GM18517 (cell line): ENCODE results near the gene HDAC9.
"Not testable (repeated sequence)": the region's sequence is repeated elsewhere in the genome, so short reads cannot be mapped to it uniquely, and the experiment has no call there.

Experiments used
- ATAC-seq: cut with Tn5 transposase; IDR thresholded peaks from one replicate; pipeline ENCODE4 v1.9.1; 2021; ENCODE audit warnings: mild to moderate bottlenecking, moderate library complexity; ENCODE audit not compliant: unreplicated experiment

HDAC9 gene

DNA sequence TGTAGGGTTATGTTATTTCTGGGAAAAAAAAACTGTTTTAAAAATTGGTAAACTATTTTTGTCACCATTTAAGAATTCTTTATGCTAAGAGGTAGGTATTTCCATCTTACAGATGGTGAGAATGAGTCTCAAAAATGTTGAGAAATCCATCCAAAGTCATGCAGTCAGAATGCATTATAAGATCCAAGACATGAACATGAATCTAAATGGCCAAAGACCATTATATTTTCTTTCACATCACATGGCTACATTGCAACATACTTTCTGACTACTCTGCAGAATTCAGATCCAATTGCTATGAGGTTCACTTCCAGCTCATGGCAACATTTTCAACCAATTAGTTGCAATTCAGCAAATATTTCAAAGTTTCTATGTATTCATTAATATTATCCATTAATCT is 440.7 kb downstream of the HDAC9 start:
- no peak for ATAC-seq

DNA sequence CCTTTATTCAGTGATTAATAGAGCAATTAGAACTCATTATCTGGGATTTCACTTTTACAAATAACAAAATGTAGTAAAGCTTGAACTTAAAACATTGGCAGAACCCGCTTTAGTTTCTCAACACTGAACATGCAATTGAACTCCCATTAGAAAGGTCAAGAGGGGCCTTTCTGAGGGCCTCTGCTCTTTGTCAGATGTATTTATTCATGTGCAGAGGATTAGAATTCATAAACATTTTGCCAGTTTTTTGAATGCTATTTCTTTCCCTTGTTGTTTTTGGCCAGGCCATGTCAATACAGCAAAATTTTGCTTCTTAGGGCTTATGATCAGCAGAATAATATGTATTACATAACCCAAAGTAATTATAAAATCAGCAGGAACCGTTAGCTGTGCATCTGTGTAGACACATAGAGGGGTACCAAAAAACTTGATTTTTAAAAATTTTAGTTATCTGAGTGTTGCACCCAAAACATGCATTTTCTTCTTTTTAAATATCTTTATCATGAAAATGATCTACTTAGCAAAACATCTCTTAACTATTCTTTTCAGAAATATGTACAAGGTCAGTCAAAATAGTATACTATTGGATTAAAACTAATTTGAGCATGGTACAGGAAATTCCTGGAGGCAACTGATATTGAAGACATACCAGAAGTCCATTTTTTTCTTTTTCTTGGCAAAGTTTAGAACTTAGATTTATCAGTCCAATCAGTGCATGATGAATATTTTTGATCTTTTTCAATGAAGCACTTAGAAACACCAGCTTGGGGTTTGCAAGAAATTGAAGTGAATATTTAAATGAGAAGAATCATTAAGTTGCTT is 444.4 kb downstream of the HDAC9 start:
- no peak for ATAC-seq

DNA sequence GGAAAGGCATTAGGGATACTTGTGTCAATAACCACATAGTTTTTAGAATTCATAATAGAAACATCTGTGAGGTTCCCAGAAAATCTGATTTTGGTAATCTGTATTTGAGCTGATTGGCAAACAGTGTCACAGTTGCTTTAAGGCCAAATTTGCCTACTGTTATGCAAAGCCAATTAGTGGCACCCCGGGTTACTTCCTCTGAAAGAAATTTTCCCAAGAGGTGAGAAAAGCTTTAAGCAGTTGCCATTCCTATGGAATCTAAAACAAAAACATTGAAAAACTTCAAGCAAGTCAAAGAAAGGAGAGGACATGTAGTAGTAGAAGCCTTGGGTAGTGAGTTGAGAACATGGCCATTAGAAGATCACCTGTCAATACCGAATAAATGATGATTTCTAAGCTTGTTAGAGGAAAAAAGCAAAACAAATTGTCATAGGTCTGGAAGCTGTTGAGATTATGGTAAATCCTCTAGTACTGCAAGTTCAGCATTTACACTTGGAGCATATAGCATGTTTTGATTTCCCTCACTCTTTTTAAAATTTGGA is 445.1 kb downstream of the HDAC9 start:
- no peak for ATAC-seq

DNA sequence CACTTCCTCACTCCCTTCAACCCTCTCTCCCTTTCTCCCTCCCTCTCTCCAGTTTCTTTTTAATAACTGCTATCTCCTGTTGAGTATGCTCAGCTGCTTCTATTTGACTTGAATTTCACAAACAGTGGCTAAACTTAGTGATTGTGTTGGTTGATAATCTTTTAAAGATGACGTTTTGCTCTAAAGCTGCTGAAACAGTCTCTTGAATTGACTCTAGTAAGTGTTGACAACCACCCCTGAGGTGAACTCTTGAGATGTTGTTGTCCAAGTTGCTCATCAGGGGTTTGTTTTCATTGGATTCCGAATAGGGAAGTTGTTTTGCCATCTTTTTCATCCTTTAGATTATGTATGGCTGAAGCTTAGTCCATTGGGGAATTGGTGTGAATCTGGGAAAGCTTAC is 445.7 kb downstream of the HDAC9 start:
- ATAC-seq, result no peak

DNA sequence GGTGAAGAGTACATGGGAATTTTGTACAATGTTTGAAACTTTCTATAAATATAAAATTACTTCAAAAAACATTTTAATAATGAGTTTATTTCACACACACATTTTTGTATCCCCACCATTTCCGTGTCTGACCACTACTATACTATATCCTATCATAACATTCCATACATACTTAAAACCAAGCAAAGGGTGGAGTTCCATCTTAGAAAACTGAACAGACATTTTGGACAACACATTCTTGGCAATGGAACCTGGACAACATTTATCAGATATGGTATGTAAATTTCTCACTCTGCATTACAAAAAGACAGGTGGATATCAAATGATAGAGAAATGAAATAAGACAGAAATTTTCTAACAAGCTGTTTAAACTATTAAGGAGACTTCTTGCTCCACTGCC is 453.0 kb downstream of the HDAC9 start:
- no peak for ATAC-seq

DNA sequence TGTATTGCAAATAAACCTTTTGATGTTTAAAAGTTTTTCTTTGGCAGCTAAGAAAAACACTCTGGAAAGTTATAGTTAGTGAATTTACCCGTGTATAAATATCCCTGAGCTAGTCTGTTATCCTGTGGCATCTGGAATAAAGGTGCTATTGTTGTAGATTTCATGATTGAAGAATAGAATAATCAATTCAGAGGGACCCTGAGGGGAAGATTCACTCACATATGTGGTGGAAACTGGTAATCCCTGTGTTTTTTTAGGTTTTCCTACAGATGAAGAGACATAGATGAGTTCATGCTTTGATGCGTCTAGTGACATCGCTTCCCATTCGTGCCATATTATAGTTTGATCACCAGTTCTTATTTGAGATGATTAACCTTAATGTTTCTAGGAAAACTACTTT is 457.3 kb downstream of the HDAC9 start:
- ATAC-seq, result no peak

DNA sequence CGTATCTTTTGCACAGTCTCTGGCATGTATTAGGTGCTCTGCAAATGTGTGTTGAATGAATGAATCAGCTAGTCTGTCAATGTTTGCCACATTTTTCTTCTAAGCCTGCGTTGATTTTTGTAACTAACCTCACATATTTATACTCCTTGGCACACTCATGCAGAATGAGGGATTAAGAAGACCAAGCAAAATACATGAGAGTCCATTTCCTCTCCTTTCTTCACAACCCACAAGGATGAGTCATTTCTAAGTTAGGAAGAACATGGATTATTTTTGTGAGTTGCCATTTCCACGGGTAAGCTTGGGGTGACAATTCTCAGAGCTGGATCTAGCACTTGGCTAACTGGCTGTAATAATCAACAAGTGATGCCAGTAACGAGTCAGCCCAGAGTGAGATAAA is 463.1 kb downstream of the HDAC9 start:
- no peak for ATAC-seq

DNA sequence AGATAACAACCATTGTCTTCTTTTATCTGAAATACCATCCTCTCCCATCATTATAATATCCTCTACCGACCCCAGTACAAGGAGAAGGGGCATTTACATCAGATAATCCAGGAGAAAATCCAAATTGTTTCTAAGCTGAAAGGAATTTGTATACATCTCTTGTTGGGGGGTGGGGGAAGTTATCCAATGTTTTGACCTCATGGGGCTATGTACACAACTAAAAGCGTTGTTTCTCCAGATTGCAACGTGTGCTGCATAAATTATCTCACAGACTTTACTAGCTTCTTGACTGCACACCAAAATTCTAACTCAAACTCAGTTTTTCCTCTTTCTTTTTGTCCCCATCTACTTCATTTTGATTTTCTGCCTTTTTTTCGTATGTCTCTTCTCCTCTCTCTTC is 465.2 kb downstream of the HDAC9 start:
- ATAC-seq, result no peak

DNA sequence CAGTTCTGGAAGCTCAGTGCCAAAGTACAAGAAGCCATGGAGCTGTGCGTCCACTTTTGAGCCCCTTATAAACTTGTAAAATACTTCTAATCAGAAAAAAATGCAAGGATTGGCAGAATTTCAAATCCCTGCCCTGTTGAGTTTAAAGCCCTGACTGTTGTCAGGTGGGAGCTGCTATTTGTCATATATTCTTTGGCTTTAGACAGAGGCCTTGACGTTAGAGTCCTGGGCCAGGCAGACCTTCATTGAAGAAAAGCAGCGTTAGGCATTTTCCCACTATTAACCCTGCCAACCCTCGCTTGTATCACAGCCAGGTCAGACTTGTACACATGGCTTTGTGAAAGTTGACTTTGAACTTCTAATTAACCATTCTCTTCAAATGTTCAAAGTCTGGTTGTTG is 466.5 kb downstream of the HDAC9 start:
- no peak for ATAC-seq

DNA sequence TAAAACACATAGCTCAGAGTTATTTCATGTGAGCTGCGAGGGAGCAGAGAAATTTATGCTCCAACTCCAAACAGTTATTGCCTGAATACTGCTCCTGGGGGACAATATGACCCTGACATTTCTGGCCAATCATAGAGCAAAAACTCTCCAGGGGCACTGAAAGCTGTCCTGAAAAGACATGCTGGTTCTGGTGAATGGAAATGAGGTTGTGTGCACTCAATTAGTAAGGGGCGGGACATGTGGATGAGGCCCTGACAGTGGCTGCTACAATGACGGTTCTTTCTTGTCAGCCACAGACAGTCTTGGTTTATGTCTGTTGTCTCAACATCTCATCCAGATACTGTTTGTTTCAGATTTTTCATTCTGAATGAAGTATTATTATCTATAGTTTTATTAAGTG is 470.1 kb downstream of the HDAC9 start:
- no peak for ATAC-seq

DNA sequence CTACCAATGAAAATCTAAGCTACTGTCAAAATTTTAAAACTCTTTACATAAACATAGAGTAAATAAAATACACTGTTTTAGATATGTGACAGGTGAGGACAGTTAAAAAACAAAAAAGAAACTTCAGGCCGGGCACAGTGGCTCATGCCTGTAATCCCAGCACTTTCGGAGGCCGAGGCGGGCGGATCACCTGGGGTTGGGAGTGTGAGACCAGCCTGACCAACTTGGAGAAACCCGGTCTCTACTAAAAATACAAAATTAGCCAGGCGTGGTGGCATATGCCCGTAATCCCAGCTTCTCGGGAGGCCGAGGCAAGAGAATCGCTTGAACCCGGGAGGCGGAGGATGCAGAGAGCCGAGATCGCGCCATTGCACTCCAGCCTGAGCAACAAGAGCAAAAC is 472.2 kb downstream of the HDAC9 start:
- ATAC-seq, result not testable (repeated sequence)

DNA sequence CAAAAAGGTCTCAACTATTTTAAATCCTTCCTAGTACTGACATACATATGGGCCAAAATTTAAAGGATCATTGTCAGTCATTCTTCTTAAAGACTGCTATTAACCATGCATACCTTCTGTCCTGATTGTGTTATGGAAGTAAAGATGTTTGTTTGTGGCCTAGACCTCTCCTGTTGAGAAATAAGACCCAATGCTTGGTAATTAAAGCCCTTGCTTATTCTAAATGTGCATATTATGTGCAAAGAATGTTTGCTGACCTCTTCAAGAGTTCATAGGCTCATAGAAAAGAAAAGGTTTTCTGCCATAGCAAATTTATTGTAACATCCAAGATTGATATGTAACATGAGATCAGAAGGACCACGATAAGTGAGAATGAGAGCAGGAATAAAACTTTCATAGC is 476.3 kb downstream of the HDAC9 start:
- no peak for ATAC-seq

DNA sequence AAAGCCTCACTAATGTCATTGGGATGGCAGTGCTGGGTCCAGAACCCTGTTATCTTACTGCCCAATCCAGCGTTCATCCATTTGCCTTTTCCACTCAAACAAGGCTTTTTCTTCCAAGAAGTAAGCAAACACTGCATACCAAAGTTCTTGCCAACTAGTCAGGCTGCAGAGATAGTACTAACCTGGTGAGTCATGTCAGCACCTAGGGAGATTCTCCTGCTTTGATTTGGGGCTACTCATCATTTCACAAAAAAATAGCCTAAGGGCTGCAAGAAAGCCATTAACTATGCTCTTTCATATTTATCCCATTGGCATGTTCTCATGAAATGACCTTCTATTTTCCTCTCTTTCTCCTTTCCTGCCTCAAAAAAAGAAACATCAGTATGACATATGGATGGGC is 479.3 kb downstream of the HDAC9 start:
- ATAC-seq, result no peak

DNA sequence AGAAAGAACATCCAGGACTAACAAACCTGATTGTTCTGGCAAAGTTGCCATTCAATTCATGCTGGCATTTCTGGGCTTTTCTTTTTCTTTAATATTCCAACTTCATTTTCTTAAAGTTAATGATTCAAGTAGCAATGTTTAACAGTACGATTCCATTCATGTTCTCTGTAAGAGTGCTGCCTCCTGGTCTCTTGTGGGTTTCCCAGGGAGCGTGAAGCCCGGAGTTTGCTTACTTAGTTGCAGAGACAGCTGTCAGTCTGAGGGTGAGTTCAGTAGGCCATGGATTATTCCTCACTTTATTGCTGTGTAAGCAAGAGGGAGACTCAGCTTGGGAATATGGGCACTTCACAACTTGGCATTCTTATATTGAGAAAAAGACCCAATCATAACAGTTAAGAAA is 479.7 kb downstream of the HDAC9 start:
- no peak for ATAC-seq

DNA sequence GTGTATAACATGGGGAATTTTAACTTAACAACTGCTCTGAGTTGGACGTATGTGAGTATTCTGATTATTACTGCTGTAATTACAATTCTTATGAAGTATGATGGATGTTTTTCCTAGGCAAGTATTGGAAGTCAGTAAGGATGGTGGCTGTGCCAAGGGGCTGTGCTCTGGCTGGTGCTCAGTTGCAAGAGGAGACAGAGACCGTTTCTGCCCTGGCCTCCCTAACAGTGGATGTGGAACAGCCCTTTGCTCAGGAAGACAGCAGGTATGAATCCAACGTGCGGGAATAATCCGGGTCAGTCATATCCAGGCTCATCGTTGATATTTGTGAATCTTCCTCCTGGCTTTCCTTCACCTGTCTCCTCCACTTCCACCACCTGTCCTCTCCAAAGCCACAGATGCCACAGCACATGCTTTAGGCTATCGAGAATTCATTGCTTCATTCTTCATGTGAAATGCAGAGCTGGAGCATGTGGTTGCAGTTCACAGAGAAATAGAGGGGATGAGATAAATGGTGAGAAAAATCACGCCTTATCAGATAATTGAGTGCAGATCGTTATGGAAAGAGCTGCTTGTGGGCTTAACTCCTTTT is 480.2 kb downstream of the HDAC9 start:
- ATAC-seq, result no peak

DNA sequence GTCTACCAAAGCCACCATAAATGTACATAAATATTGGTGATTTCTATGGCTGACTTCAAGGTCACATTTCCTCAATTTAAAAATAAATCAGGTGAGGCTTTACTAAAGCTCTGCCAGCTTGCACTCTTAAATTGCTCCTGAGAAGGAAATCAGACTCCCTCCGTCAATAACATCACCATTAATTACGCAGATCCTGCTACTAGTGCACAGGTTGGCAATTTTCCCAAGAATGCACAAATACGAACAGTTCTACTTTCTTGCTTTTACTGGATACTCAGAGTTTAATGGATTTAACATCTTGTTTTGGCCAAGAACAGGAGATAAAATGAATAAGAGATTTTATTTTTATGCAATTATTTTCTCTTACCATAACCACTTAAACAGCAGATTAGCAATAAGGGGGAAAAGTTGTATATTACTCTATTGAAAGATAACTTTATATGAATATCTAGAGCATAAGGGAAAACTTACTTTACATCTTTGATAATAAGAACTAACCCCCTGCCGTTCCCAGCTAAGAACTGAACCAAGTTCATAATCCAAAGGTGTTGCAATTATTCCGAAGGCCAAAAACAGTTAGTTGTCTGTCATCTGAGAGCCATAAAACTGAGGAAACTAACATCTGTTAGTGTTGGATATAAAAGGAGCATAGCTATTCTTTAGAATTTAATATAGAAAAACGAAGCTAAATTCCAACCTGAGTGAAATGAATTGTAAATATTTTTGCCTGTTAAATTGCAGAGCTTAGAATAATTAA is 481.3 kb downstream of the HDAC9 start:
- no peak for ATAC-seq

DNA sequence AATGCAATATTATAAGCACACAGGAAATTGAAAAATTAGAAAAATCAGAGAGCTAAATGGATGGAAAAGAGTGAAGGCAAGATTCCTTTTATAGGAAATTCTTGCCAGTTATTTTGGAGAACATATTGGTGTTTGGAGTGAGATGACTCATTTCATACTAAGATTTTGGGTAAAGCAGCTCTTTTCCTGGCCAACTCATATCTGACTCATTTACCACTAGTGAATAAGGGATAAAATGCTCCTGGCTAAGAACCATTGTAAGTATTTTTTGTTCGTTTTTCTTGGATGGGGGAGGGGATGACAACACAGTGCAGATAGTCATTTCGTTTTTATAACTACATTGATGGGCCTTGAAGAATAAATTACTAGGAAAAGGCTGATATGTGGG is 482.6 kb downstream of the HDAC9 start:
- ATAC-seq, result no peak

DNA sequence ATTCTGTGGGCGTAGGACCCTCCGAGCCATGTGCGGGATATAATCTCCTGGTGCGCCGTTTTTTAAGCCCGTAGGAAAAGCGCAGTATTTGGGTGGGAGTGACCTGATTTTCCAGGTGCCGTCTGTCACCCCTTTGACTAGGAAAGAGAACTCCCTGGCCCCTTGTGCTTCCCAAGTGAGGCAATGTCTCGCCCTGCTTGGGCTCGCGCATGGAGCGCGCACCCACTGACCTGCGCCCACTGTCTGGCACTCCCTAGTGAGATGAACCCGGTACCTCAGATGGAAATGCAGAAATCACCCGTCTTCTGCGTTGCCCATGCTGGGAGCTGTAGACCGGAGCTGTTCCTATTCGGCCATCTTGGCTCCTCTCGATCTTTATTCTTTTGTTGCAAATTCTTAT is 495.2 kb downstream of the HDAC9 start:
- ATAC-seq, result not testable (repeated sequence)

DNA sequence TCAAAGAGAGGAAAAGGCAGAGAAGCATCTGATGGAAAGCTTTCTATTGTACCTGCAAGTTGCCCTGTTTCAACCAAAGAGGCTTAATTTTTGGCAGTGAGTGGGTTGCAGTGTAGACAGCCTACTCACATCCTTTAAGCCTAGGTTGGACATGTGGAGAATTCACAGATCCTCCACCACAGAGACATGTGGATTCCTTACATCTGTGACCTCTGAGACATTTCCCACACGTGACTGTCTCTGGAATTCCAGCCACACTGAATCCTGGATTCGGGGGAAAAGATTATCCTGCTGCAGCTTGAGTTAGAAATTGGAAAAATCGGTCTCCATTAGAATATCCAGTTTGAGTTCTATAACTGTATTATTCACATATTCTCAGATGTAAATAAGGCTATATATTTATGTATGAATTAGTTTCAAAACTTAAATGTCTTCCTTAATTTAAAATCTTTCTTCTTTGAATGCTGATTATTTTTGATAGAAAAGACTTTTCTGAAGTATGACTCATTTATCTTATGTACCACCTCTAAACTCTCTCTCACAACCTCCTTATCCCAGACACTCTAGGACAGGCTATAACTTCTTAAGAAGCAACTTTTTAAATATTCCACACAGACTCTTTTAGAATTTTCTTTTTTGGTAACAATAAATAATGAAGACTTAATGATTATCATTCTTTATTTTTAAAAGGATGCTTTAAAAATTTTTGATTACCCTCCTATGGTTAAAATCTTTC is 498.6 kb downstream of the HDAC9 start:
- ATAC-seq, result no peak

DNA sequence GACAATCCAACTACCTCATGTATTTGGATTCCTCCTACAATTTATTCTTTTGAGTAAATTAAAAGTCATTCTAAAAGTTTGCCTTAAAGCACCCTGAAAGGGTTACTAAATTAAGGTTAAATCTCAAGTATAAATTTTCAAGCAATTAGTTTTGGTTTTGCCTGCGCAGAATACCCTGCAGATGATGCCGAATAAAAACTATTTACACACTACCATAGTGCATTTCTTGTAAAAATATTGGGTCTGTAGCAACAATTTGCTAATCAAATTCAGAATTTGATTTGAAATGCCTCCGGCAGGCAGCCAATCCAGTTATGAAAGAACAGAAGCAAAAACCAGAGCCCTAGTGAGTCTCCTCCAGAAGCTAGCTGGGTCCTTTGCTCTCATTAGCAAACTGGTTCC is 499.7 kb downstream of the HDAC9 start:
- no peak for ATAC-seq

DNA sequence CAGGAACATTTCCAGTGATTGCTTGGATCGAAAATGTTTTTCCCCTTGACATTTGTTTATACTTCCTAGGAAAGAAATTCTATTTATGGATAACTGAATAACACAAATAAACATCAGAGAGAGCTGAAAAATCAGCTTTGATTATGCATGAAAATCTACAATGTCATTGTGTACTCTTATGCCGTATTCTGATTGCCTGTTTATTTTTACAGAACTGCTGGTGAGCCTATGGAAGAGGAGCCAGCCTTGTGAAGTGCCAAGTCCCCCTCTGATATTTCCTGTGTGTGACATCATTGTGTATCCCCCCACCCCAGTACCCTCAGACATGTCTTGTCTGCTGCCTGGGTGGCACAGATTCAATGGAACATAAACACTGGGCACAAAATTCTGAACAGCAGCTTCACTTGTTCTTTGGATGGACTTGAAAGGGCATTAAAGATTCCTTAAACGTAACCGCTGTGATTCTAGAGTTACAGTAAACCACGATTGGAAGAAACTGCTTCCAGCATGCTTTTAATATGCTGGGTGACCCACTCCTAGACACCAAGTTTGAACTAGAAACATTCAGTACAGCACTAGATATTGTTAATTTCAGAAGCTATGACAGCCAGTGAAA is 500.4 kb downstream of the HDAC9 start:
- ATAC-seq, result no peak
